GM13977 (cell line): Measurements from ENCODE around the gene CEP104.

Source experiments
- DNase-seq: peaks from one replicate; pipeline ENCODE4 v3.0.0; 2012; ENCODE audit warnings: low spot score
- CTCF ChIP-seq: IDR thresholded peaks from 2 replicates; pipeline ENCODE4 v1.5.1; 2012; ENCODE audit warnings: mild to moderate bottlenecking, control low read depth; ENCODE audit not compliant: insufficient read depth; ENCODE audit errors: extremely low read depth, missing control alignments
- in situ Hi-C: fragments of 300-500 bp; cut with MboI; formaldehyde crosslinking; loops from one replicate; pipeline ENCODE4 v1.12.0; 2022; ENCODE audit warnings: low sequenced_read_pairs, low pct_unique_long_range_greater_than_20kb, mixed read lengths, inconsistent platforms; ENCODE audit not compliant: unreplicated experiment

The CEP104 gene

GRCh38 chr1:3900150-3900968 lies 43.3 kb upstream of the CEP104 start, which contains the start of gene C1orf174:
C1orf174 (minus strand) TSS chr1:3900272; CDS start chr1:3900186, 86 bp downstream.
- DNase-seq, result peak; percentile 95
- TF ChIP-seq CTCF, result no peak
- in situ Hi-C loops, result loop anchor here (25.0 kb wide), 1 partner anchor 1837 kb away; no protein-coding TSS in a partner anchor

- peak; percentile 14 for TF ChIP-seq CTCF
- no peak for DNase-seq
- in situ Hi-C loops, result loop anchor here (25.0 kb wide), 1 partner anchor 1838 kb away; no protein-coding TSS in a partner anchor
Measured at GRCh38 chr1:3899754-3900149, 42.7 kb upstream of the CEP104 start.

- no peak for TF ChIP-seq CTCF
- no peak for DNase-seq
- in situ Hi-C loops, result no loop called here
Measured at GRCh38 chr1:3898994-3899753, 42.2 kb upstream of the CEP104 start.

- in situ Hi-C loops, result no loop called here
- no peak for DNase-seq
- TF ChIP-seq CTCF, result no peak
Measured at GRCh38 chr1:3898475-3898735, 41.4 kb upstream of the CEP104 start.

GRCh38 chr1:3896396-3897000 lies 39.5 kb upstream of the CEP104 start:
- DNase-seq, result no peak
- in situ Hi-C loops, result no loop called here
- no peak for TF ChIP-seq CTCF

- no peak for TF ChIP-seq CTCF
- in situ Hi-C loops, result no loop called here
- no peak for DNase-seq
Measured at GRCh38 chr1:3895951-3896325, 38.9 kb upstream of the CEP104 start.
